NCI-H524 (cell line): ENCODE results near the gene ANXA5.

Source experiments
- DNase-seq, 2 experiments: peaks; one replicate each; lab custom pipeline; 2025; lab: John Stamatoyannopoulos, UW

The ANXA5 gene

DNA sequence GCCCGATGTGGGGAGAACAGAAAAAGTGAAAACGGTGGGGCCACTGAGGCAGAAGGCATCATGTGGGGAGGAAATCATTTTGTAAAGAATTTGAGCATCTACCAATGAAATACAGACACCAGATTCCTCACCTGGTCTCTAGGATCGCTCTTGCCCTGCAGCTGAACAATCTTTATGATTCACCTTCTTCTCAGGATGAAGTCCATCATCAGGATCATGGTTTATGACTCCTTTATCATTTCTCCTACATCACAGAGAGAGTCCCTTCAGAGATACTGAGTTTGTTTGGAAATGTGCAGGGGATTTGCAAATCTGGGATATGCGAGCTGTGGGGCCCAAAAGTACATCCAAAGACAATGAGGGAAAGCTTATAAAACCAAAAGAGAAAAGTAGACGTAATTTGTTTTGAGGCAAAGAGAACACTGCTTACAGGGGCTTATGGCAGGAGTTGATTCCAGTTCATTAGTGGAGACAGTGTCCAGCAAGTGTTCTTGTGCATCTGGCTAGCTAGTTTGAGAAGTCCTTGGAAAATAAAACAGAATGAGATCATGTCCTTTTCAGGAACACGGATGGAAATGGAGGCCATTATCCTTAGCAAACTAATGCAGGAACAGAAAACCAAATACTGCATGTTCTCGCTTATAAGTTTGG is 15.3 kb upstream of the ANXA5 start:
- no peak for DNase-seq

DNA sequence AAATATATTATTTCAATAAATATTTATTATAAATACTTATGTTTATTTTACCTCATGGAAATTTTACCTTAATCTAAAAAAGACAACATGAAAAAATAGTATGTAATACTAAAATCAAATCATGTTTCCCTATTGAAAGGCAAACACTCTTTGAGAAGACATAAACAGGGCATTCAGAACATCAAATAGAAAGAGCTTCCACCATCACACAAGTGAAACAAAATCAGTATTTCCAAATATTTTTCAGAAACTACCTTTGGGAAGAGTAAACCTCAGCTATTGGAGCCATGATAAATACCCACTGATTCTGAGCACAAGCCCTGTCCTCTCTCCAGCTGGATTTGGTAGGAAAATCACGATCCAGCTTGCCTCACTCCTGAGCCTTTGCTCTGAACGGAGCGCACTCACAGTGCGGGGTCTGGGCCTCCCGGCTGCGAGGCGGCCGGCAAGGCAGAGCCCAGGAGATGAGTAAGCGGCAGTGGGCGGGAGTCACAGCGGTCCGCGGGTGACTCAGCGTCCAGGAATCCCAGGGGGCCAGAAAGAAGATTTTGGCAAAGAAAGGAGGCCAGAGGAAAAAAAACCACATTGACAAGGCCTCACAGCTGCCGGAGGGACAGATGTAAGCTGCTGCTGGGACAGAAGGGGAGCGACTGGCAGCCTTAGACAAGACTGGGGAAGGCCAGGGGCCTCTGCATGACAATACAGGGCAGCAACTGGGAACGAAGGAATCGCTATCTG is 14.7 kb upstream of the ANXA5 start:
- DNase-seq: peak in 1 of 2 experiments; percentile 57

DNA sequence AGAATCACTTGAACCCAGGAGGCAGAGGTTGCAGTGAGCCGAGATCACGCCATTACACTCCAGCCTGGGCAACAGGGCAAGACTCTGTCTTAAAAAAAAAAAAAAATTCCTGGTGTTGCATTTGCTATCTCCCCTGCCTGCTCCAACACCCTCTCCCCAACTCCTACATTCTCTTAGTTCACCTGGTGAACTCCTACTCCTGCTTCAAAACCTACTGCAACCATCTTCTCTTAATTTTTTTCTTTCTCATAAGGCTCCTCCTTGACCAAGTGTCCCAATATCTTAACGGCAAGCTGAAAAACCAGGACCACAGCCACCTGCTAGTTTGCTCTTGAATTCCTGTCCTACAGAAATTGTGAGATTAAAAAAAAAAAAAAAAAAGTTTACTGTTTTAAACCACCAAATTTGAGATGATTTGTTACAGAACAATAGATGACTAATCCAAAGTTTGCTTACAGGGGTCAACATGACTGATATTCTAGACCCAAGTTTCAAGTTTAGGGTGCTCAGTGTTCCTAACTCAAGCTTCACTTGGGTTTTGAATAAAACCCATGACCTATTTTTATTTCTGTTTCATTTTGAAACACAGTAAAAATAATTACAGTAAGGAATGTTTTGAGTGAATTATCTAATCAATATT is 13.1 kb upstream of the ANXA5 start:
- DNase-seq: no peak

DNA sequence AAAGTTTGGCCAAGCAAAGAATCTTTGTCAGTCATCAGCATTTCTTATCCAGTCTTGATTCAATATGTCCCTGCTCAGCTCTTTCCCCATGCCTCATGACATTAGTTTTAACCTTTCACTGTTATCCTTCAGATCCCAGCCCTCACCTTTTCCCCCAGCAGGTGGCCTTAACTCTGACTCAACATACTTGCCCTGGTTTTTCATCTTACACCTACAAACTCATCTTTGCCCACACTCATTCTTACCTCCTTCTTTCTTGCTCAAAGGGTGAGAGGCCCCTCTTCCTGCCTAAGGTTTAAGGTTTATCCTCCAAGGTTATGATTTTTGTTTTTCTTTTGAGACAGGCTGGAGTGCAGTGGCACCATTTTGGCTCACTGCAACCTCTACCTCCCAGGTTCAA is 10.6 kb upstream of the ANXA5 start:
- no peak for DNase-seq

DNA sequence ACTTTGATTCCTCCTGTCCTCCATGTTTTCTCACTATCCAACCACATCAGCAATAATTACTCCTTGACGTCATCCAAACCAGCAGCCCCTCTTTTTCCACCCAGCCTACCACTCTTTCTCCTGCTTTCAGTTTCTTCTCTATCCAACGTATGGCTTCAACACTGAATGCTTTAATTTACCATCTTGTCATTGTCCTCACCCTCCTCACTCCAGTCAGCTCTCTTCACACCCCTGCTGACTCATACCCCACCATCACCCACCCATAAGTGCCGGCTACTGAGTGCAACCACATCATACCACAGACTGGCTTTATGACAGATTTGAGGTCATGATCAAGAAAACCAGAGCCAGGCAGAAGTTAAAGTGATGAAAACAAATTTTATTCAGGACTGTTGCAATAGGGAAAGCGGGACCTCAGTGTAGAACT is 9.8 kb upstream of the ANXA5 start:
- DNase-seq: no peak

DNA sequence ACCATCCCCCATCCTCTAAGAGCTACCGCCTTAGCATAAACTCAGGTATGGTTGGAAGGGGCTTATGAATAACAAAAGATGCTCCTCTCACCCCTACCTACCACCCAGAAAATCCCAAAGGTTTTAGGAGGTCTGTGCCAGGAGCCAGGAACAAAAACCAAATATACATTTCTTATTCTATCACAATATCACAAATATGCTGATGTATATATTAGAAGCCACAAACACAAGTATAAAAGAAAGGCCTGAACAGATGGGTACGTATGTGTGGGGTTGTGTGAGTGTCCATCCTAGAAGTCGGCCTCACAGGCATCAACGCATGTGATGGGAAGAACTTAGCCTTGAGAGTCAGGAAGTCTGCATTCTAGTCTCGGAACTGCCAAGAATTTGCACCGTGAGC is 8.7 kb upstream of the ANXA5 start:
- no peak for DNase-seq

DNA sequence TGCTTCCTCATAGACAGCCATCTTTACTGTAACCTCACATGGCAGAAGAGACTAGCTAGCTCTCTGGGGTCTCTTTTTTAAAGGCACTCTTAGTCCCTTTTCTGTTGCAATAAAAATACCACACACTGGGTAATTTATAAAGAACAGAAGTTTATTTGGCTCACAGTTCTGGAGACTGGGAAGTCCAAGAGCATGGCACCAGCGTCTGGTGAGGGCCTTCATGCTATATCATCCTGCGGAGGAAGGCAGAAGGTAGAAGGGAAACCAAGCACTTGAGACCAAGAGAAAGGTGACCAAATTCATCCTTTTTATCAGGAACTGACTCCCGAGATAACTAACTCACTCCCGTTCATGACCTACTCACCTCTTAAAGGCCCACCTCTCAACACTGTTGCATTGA is 5.4 kb upstream of the ANXA5 start:
- DNase-seq: no peak

DNA sequence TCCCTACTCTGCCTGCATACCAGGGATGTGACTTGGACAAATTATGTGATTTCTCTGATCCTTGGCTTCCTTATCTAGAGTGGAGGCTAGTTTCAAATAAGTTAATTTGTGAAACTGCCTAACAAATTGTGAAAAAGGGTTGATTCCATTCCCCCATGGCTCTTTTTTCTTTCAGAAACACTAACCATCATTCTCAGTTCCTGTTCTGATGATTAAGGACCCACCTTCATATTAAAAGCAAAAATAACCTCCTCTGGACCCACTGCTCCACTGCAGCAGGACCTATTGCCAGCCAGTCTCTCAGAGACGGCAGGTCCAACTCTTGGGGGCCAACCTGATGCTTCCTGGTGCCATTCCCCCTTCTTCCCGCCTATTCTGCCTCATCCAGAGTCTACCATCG is 4.5 kb upstream of the ANXA5 start:
- DNase-seq: no peak

DNA sequence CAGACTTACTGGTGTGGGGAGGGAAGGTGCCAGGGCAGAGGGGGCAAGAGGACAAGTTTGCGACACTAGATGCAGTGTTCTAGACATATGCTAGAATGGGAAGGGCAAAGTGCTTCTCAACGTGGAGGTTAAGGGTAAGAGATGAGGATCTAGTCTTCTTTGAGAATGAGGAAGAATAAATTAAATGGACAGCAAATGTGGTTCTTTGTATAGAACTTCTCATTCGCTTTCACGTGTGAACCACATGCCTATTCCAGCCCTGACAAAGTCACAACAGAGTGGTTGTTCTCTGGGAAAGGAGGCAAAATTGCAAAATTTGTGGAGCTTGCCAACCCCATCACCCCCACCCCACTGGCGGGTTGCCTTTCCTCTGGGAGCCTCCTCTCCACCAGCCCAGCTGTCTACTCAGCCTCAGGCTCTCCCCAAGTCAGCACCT is 1.5 kb upstream of the ANXA5 start:
- DNase-seq: no peak

DNA sequence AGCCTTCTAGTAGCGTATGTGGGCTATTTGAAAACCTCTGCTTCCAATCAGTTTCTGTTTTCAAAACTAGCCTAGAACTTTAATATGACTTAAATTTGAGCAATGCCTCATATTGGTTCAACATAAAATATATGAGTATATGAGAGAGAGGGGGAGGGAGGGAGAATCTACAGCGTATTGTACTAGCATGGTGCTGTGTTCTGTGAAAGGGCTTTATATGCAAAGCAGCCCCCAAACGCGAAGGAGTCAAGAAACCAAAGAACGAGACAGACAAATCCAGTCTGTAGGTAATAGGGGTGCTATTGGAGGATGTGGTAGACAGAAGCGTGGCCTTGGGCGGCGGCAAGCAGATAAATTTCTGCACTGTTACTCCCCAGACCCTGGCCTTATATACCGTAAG is 784 bp upstream of the ANXA5 start:
- DNase-seq: no peak

DNA sequence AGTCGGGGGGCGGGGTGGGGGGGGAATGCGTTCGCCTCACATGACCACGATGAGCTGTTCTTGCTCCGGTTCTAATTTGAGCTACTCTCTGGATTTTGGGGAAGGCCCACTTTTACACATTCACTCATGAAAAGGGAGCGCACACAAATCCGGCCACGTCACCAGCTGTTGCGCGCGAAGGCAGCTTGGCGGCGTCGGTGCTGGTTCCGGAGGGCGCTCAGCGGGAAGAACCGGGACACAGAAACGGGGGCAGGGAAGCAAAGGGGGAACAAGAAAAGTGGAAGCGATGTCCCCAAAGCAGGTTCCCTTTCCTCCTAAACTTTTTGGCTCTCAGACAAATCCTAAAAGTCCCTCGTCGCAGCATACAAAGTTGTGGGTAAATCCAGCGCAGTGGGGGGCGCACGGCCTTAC is 605 bp downstream of the ANXA5 start:
- DNase-seq: peak in 1 of 2 experiments; percentile 6

DNA sequence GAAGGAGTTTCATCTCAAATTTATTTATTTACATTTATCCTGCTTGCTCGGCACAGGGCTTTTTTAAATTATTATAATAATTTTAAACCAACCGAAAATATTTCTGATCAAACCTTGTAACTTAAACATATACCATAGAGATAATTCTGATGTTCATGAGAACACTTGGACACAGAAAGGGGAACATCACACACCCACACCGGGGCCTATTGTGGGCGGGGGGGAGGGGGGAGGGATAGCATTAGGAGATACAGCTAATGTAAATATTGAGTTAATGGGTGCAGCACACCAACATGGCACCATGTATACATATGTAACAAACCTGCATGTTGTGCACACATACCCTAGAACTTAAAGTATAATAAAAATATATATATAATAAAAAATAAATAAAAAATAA is 2.9 kb downstream of the ANXA5 start:
- no peak for DNase-seq

DNA sequence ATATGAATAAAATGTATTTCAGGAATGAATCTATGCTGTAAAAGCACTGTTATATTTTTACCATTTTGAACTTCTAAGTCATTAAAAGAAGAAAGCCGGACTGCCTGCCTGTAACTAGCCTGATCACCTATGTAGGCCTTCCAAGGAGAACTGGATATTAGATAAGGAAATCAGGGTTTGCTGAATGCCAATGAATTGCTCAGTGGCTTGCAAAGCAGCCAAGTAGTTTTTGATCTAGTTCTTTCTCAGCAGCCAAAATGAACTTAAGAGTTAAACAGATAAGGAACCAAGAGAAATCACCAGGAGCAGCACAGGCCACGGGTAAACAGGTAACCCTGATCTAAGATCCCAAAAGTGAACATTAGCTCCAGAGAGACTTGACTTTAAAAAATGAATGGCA is 3.3 kb downstream of the ANXA5 start:
- DNase-seq: no peak

DNA sequence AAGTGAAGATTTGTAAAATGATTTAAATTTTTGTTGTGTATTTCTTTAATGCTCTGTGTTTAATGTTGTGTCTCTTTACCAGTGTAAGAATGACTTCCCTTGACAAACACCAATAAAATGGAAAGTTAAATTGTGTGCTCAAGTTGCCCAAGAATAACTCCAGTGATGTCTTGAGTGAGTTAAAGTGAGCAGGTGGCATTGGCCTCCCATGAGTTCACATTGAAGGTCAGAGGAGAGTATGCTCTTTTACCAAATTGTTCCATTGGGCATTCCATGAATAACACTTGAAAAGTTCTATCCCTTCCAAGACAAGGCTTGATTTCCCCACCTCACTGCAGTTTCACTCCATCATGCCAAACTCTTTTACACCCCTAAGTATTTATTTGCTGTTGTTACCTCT is 4.5 kb downstream of the ANXA5 start:
- DNase-seq: no peak

DNA sequence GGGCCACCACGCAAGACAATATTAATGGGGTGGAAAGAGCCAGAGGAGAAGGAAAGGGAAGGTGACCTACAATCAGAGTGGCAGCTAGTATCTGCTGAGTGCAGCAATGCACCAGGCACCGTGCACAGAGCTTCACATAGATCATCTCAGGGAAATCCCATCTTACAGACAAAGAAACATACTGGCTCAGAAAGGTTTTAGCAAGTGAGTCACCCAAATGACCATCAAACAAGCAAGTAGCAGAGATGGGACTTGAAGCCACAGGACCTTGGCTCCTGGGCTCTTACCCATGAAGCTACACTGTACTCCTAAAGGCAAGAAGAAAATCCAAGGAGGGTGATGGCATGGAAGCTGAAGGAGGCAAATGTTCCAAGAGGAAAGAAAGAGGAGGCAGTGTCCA is 6.8 kb downstream of the ANXA5 start:
- DNase-seq: no peak

DNA sequence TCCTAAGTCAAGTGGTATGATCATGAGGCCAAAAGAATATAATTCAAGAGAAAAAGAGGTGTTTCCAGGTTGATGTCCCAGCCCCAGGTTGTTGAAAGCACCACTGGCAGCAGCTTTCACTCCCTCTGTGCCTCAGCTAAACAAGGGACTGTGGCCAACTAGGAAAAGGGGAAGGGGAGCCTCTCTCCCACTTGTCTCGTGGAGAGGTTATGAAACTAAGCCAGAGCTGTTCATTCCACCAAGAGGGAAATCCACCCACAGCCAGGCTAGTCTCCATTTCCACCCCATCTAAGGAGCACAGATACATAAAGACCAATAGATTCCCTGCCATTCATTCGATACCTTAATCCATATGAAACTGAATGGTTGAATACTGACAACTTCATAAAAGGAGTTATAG is 8.1 kb downstream of the ANXA5 start:
- DNase-seq: no peak

DNA sequence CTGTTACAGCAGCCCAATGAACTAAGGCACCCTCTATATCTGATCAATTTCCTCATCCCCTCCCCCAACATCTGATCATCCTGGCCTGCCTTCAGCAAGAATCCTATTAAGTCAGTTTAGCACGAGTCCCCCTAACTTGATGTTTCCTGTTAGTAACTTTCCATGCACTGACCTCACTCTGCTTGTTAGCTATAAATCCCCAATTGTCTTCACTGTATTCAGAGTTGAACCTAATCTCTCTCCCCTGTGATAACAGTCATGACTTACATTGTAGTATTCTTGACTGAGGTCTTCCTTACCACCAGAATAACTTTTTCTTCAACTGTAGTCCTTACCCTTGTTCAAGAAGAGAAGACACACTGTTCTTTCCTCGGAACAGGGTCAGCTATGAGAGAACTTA is 8.5 kb downstream of the ANXA5 start:
- DNase-seq: no peak

DNA sequence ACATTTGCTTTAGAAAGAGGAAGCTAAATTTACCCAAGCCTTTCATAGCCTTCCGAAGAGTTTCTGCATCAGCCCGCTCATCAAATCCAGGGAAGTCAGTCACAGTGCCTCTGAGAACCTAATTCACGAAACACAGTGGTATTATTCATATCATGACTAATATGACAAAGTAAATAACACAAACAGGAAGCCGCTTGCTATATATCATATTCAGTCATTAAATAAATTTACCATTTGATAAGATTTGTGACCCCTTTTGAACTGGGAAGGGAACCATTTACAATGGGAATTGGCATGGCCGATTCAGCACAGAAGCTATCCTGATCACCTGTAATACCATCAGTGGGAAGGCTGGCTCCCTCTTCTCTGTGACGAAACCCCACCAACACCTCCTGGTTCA is 10.5 kb downstream of the ANXA5 start:
- DNase-seq: no peak

DNA sequence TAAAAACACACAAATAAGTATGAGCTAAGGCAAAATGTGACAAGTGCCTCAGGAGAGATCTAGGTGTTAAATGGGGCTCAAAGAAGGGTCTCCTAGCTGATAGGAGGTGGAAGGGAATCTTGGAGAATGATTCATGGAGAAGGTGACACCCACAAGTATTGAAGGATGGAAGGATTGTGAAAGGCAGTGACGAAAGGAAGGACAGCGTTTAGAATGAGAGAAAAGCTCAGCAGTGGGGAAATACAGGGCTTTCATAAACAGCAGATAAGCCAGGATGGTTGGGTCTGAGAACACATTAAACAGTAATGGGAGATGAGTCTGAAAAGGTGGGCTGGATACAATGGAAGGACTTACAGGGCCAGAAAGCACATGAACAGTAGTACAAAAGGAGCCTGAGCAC is 11.5 kb downstream of the ANXA5 start:
- no peak for DNase-seq

DNA sequence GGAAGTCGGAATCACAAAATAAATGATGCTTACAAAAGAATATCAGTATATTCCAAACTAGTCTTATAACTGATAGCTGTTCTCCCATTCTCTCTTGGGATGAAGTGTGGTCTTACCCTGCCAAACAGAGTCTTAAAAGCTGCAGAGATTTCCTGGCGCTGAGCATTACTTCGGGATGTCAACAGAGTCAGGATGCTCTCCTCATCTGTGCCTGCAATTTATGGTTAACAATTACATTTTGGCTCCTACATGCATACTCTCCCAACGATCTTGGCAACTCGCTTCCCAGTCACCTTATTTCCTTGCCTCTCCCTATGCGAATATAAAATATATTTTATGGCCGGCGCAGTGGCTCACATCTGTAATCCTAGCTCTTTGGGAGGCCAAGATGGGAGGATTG is 12.2 kb downstream of the ANXA5 start:
- DNase-seq: no peak

DNA sequence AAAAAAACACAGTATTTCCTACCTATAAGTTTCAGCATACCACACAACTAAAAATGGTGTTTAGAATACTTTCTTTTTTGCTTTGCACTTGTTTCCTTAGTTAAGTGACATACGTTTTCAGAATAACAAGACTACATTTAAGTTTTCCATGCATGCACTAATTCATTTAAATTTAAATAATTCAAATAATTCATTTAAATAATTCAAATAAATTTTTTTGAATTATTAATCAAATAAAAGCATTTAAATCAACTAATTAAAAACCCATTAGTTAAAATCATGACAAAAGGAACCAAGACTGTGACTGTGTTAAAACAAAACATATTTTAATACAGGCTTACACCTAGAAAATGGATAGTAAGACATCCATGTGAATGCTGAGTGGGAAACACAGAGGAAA is 12.8 kb downstream of the ANXA5 start:
- DNase-seq: no peak

DNA sequence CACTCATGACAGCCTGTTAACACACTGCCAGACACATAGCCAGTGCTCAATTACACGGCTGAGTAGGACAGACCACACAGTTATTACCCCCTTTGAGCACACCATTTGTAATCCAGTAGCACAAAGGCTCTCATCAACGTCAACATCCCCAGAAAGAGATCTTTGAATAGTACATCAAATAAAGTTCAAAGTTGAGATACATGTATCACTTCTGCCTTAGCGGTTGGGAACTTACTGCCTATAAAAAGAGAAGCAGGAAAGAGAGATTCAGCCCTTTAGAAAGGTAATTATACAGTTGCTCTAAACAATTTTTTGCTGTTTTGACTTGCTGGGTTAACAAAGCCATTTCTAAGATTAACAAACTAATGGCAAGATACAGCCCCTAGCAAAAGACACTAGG is 16.2 kb downstream of the ANXA5 start:
- no peak for DNase-seq

DNA sequence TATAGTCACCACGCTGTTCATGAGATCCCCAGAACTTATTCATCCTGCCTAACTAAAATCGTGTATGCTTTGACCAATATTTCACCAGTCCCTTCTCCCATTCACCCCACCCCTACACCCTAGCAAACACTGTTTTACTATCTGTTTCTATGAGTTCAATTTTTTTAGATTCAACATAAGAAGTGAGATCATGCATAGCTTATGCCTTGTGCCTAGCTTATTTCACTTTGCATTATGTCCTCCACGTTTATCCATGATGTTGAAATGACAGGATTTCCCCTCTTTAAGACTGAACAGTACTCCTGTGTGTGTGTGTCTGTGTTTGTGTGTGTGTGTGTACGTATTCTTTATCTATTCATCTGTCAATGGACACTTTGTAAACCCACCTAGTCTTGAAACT is 16.8 kb downstream of the ANXA5 start:
- DNase-seq: no peak

DNA sequence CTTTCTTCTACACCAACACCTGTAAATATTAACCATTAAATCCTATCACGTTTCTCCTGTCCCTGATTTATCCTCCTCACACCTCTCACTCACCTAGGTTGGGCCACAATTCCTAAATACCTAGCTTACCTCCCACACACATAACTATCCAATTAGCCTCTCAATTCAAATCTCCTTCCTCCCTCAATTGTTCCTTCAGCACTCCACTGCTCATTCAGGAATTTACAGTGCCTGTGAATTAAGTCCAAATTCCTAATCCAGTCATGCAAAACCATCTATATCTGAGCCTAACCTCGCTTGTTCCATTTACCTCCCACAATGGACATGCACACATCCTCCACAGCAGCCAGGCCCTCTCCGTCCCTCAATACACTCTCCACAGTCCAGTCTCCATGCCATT is 17.5 kb downstream of the ANXA5 start:
- DNase-seq: no peak
